Measurements from ENCODE around the gene AGBL4.

The AGBL4 gene

GRCh38 chr1:48803474-48803873 lies 1220.3 kb downstream of the AGBL4 start:
- no peak for TF ChIP-seq CTCF (IDR thresholded peaks at IDR 0.05; ENCODE audit: control extremely low read depth, extremely low read depth, low read depth, missing control alignments)
- ChIA-PET POLR2A (no interaction called here), CTCF (interaction anchor here (1.0 to 1.6 kb wide), 4 partner anchors 11 to 126 kb away, joined by 3 to 8 read pairs (median 5); no protein-coding TSS in a partner anchor)
- no peak for DNase-seq (ENCODE audit: extremely low spot score)

DNA sequence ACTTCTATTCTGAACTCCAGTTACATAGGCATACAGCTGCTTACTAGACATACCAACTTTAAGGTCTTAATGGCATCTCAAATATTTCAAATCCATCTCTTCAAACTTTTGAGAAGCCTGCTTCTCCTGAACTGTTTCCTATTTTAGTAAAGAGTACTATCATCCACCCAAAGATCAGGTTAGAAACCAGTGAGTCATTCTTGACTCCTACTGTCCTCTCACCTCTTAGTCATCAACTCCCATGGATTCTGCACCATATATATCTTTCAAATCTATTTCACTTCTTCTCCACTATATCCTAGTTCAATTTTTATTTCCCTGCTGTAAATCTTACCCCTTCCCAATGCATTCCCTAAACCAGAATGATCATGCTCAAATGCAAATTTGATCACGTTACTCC lies 1228.9 kb downstream of the AGBL4 start:
- ChIA-PET POLR2A (no interaction called here), CTCF (interaction anchor here (5.3 kb wide), 1 partner anchor 23 kb away, joined by 20 read pairs; no protein-coding TSS in a partner anchor)
- no peak for TF ChIP-seq CTCF (IDR thresholded peaks at IDR 0.05; ENCODE audit: control extremely low read depth, extremely low read depth, low read depth, missing control alignments)
- DNase-seq (ENCODE audit: extremely low spot score), result no peak

DNA sequence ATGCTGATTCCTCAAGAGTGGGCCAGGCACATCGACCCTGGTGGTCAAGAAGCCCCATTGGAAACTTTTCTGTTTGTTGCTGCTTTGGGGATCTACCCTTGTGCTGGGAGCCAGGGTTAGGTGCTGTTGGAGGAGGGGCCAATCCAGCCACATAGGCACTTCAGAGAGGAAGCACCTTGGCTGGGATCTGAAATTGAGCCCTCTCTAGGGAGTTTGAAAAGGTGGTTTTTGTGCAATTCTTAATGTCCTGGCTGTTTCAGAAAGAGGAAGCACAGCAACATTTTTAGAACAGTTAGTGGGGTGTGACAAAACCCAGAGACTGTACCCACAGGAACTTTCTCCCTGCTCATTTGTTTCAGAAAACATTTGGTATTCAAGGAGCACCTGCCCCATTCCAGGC lies 1229.9 kb downstream of the AGBL4 start:
- POLR2A ChIA-PET, result no interaction called here
- TF ChIP-seq CTCF (IDR thresholded peaks at IDR 0.05; ENCODE audit: control extremely low read depth, extremely low read depth, low read depth, missing control alignments), result no peak
- peak; percentile 31 for DNase-seq (ENCODE audit: extremely low spot score)
- CTCF ChIA-PET, result interaction anchor here (1.0 to 5.3 kb wide), 3 partner anchors 15 to 41 kb away, joined by 3 to 20 read pairs (median 3); no protein-coding TSS in a partner anchor

DNA sequence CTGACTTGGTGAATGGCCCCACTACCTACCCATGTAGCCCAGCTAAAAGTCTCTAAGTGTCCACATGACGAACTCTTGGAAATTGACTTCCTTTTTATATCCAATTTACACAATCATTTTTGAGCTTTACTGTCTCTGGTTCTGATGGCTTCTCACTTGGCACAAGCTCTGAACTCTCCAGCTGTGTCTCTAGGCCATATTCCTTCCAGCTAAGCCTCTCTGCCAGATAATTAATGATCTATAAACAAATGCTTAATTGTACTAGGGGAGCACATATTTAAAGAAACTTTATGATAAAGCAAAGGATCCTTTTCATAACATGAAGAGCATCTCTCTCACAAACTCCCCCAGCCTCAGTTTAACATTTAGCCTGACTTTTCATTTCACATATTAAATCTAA lies 1230.8 kb downstream of the AGBL4 start:
- DNase-seq (ENCODE audit: extremely low spot score), result no peak
- POLR2A ChIA-PET, result no interaction called here
- CTCF ChIA-PET, result interaction anchor here (1.0 to 5.3 kb wide), 8 partner anchors 8 to 115 kb away, joined by 3 to 20 read pairs (median 3); no protein-coding TSS in a partner anchor
- no peak for TF ChIP-seq CTCF (IDR thresholded peaks at IDR 0.05; ENCODE audit: control extremely low read depth, extremely low read depth, low read depth, missing control alignments)

DNA sequence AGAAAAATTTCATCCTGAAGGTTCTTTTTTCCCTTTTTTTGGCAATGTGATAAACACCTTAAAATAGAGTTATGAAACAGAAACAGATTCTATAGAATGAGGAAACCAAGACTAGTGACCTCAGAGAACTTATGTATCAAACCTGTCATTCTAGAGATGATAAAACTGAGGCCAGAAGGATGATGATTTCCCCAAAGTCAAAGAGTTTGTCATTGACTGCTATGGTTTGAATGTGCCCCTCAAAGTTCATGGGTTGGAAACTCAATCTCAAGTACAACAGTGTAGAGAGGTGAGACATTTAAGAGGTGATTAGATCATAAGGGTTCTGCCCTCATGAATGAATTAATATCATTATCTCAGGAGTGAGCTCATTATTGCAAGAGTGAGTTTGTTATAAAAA lies 1233.4 kb downstream of the AGBL4 start:
- ChIA-PET POLR2A (no interaction called here), CTCF (interaction anchor here (1.0 to 1.8 kb wide), 3 partner anchors 11 to 93 kb away, joined by 3 to 8 read pairs (median 4); no protein-coding TSS in a partner anchor)
- peak; percentile 17 for DNase-seq (ENCODE audit: extremely low spot score)
- TF ChIP-seq CTCF (IDR thresholded peaks at IDR 0.05; ENCODE audit: control extremely low read depth, extremely low read depth, low read depth, missing control alignments), result no peak

GRCh38 chr1:48789903-48790302 lies 1233.9 kb downstream of the AGBL4 start:
- ChIA-PET POLR2A (no interaction called here), CTCF (interaction anchor here (1.8 kb wide), 1 partner anchor 28 kb away, joined by 8 read pairs; no protein-coding TSS in a partner anchor)
- DNase-seq (ENCODE audit: extremely low spot score), result no peak
- TF ChIP-seq CTCF (IDR thresholded peaks at IDR 0.05; ENCODE audit: control extremely low read depth, extremely low read depth, low read depth, missing control alignments), result no peak

All from GM10248 (cell line).